Measurements from ENCODE around the gene APBA3.

The APBA3 gene

DNA sequence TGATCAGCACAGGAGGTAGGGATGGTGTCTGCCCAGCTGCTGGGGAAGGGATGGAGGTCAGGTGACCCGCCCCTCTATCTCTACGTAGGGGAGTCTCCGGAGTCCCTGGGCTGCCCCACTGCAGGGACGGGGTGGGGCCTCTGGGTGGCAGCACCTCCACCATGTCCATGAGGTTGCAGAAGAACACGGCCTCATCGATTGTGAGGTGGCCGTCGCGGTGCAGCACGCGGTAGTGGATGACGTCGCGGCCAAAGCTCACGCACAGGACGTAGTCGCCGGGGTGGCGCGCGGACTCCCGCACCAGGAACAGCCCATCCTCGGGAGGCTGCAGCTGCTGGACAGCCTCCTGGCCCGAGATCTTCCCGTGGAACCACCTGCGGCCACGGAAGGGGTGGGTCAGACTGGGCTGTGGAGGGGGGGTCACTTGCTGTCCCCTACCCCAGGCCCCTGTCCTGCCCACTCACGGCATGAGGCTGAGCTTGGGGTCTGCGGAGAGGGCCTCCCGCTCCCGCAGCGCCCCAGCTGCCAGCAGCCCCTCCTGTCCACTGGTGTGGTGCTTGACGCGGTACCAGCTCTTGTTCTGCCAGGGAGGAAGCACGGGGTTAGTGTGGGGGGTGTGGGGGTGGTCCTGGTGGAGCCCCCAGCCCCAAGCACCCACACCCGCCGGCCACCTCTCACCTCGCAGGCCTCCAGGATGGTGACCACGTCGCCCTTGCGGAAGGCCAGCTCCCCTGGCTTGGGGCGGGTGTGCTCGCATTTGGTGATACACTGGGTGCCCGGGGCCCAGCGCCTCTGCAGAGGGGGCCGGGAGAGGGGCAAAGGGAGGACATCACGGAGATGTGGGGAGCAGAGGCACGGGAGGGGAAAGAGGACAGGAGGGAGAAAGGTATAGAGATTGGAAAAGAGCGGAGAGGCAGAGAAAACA, 22.4 kb upstream of the APBA3 start:
- Histone ChIP-seq H3K27ac (ENCODE audit: low read length, poor library complexity, severe bottlenecking) (no peak overlapping the region), H2AK5ac (ENCODE audit: low read length, severe bottlenecking) (no peak overlapping the region), H3K79me1 (replicated peaks; ENCODE audit: low read length, poor library complexity, severe bottlenecking) (no peaks in the 10 kb centered on the region), H3K36me3 (ENCODE audit: control insufficient read depth in 1 of 2, insufficient read depth in 2 of 2, low read depth in 1 of 2, low read length in 2 of 2) (no peaks in the 10 kb centered on the region), H2BK15ac (ENCODE audit: low read depth, poor library complexity, severe bottlenecking) (no peak overlapping the region), H3K9me3 (ENCODE audit: control insufficient read depth, low read length) (peaks cover 20% of the 10 kb centered on the region), H4K91ac (ENCODE audit: low read length) (no peak overlapping the region), H3K4me1 (ENCODE audit: control insufficient read depth, insufficient read depth, low read depth, low read length) (peaks cover 10% of the 10 kb centered on the region), H4K8ac (ENCODE audit: low read length) (no peak overlapping the region), H2BK12ac (ENCODE audit: low read length in 2 of 2) (no peak overlapping the region), H3K27me3 (ENCODE audit: control insufficient read depth in 1 of 2, insufficient read depth in 1 of 2, low read length in 2 of 2) (peaks cover 24 to 35% of the 10 kb centered on the region in 2 experiments), H2BK5ac (ENCODE audit: low read depth, low read length, poor library complexity, severe bottlenecking) (no peak overlapping the region), H3K14ac (ENCODE audit: low read length in 2 of 2) (no peak overlapping the region), H3K4me2 (ENCODE audit: low read length, poor library complexity, severe bottlenecking) (no peak overlapping the region), H3K9ac (ENCODE audit: low read length) (no peak overlapping the region), H3K4me3 (ENCODE audit: insufficient read depth in 1 of 2, low read depth in 1 of 2, low read length in 2 of 2) (peak overlapping the region in 1 of 2 experiments; percentile 14), H2BK120ac (ENCODE audit: low read depth, low read length) (no peak overlapping the region), H3K4ac (ENCODE audit: low read depth in 1 of 2, low read length in 2 of 2) (no peak overlapping the region), H3K23ac (ENCODE audit: low read length in 2 of 2) (no peak overlapping the region), H2AFZ (ENCODE audit: low read depth, low read length) (no peak overlapping the region), H3K18ac (ENCODE audit: low read depth in 1 of 2, low read length in 2 of 2) (no peak overlapping the region)
- no peak for DNase-seq
- WGBS, result 81% methylated on average over 46 of the region's 49 CpGs

DNA sequence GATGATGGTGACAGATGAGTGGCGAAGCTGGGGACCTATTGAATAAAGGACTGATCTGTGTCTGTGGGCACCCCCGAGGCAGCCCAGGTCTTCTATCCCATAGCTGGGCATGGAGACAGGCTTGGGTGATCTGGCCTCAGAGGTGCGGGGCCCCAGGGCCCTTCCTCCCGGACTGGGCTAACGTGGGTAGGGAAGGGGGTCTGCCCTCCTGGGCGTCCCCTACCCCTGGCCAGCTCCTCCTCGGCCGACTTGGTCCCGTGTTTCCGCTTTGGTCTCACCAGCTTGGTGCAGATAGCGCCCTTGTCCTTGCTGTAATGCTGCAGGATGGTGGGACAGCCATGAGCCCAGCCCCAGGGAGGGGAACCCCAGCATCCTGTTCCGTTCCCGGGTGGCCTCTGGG, 21.4 kb upstream of the APBA3 start:
- no peak overlapping the region for H3K4me3 ChIP-seq (ENCODE audit: insufficient read depth in 1 of 2, low read depth in 1 of 2, low read length in 2 of 2)
- no peak overlapping the region for H2BK120ac ChIP-seq (ENCODE audit: low read depth, low read length)
- no peak overlapping the region for H2AFZ ChIP-seq (ENCODE audit: low read depth, low read length)
- 89% methylated on average over 10 of the region's 13 CpGs for WGBS
- H2AK5ac ChIP-seq (ENCODE audit: low read length, severe bottlenecking), result no peak overlapping the region
- no peak overlapping the region for H3K14ac ChIP-seq (ENCODE audit: low read length in 2 of 2)
- no peak overlapping the region for H4K8ac ChIP-seq (ENCODE audit: low read length)
- no peak overlapping the region for H3K27ac ChIP-seq (ENCODE audit: low read length, poor library complexity, severe bottlenecking)
- H2BK15ac ChIP-seq (ENCODE audit: low read depth, poor library complexity, severe bottlenecking), result no peak overlapping the region
- H3K9me3 ChIP-seq (ENCODE audit: control insufficient read depth, low read length), result peaks cover 20% of the 10 kb centered on the region
- no peaks in the 10 kb centered on the region for H3K36me3 ChIP-seq (ENCODE audit: control insufficient read depth in 1 of 2, insufficient read depth in 2 of 2, low read depth in 1 of 2, low read length in 2 of 2)
- H3K79me1 ChIP-seq (replicated peaks; ENCODE audit: low read length, poor library complexity, severe bottlenecking), result no peaks in the 10 kb centered on the region
- H3K4me2 ChIP-seq (ENCODE audit: low read length, poor library complexity, severe bottlenecking), result no peak overlapping the region
- no peak overlapping the region for H3K9ac ChIP-seq (ENCODE audit: low read length)
- peaks cover 24 to 30% of the 10 kb centered on the region in 2 experiments for H3K27me3 ChIP-seq (ENCODE audit: control insufficient read depth in 1 of 2, insufficient read depth in 1 of 2, low read length in 2 of 2)
- H3K18ac ChIP-seq (ENCODE audit: low read depth in 1 of 2, low read length in 2 of 2), result no peak overlapping the region
- H2BK12ac ChIP-seq (ENCODE audit: low read length in 2 of 2), result no peak overlapping the region
- DNase-seq, result no peak
- H3K23ac ChIP-seq (ENCODE audit: low read length in 2 of 2), result no peak overlapping the region
- peaks cover 10% of the 10 kb centered on the region for H3K4me1 ChIP-seq (ENCODE audit: control insufficient read depth, insufficient read depth, low read depth, low read length)
- no peak overlapping the region for H2BK5ac ChIP-seq (ENCODE audit: low read depth, low read length, poor library complexity, severe bottlenecking)
- H4K91ac ChIP-seq (ENCODE audit: low read length), result no peak overlapping the region
- H3K4ac ChIP-seq (ENCODE audit: low read depth in 1 of 2, low read length in 2 of 2), result no peak overlapping the region

GRCh38 chr19:3782330-3782729, 20.8 kb upstream of the APBA3 start:
- Histone ChIP-seq H3K4ac (ENCODE audit: low read depth in 1 of 2, low read length in 2 of 2) (no peak overlapping the region), H3K4me3 (ENCODE audit: insufficient read depth in 1 of 2, low read depth in 1 of 2, low read length in 2 of 2) (peak overlapping the region in 1 of 2 experiments; percentile 33), H2AFZ (ENCODE audit: low read depth, low read length) (no peak overlapping the region), H2BK15ac (ENCODE audit: low read depth, poor library complexity, severe bottlenecking) (no peak overlapping the region), H3K79me1 (replicated peaks; ENCODE audit: low read length, poor library complexity, severe bottlenecking) (no peaks in the 10 kb centered on the region), H4K8ac (ENCODE audit: low read length) (no peak overlapping the region), H3K27me3 (ENCODE audit: control insufficient read depth in 1 of 2, insufficient read depth in 1 of 2, low read length in 2 of 2) (peaks cover 24 to 30% of the 10 kb centered on the region in 2 experiments), H3K36me3 (ENCODE audit: control insufficient read depth in 1 of 2, insufficient read depth in 2 of 2, low read depth in 1 of 2, low read length in 2 of 2) (no peaks in the 10 kb centered on the region), H2BK5ac (ENCODE audit: low read depth, low read length, poor library complexity, severe bottlenecking) (no peak overlapping the region), H3K23ac (ENCODE audit: low read length in 2 of 2) (no peak overlapping the region), H3K4me1 (ENCODE audit: control insufficient read depth, insufficient read depth, low read depth, low read length) (peaks cover 10% of the 10 kb centered on the region), H3K27ac (ENCODE audit: low read length, poor library complexity, severe bottlenecking) (no peak overlapping the region), H3K4me2 (ENCODE audit: low read length, poor library complexity, severe bottlenecking) (no peak overlapping the region), H3K18ac (ENCODE audit: low read depth in 1 of 2, low read length in 2 of 2) (no peak overlapping the region), H3K9me3 (ENCODE audit: control insufficient read depth, low read length) (peaks cover 20% of the 10 kb centered on the region), H2AK5ac (ENCODE audit: low read length, severe bottlenecking) (no peak overlapping the region), H3K9ac (ENCODE audit: low read length) (no peak overlapping the region), H3K14ac (ENCODE audit: low read length in 2 of 2) (no peak overlapping the region), H4K91ac (ENCODE audit: low read length) (no peak overlapping the region), H2BK12ac (ENCODE audit: low read length in 2 of 2) (no peak overlapping the region), H2BK120ac (ENCODE audit: low read depth, low read length) (no peak overlapping the region)
- 82% methylated on average over 1 of the region's 1 CpG for WGBS
- no peak for DNase-seq

GRCh38 chr19:3781603-3782002, 20.1 kb upstream of the APBA3 start:
- Histone ChIP-seq H2BK12ac (ENCODE audit: low read length in 2 of 2) (no peak overlapping the region), H3K9ac (ENCODE audit: low read length) (no peak overlapping the region), H3K18ac (ENCODE audit: low read depth in 1 of 2, low read length in 2 of 2) (no peak overlapping the region), H2BK5ac (ENCODE audit: low read depth, low read length, poor library complexity, severe bottlenecking) (no peak overlapping the region), H3K4me1 (ENCODE audit: control insufficient read depth, insufficient read depth, low read depth, low read length) (peaks cover 10% of the 10 kb centered on the region), H3K36me3 (ENCODE audit: control insufficient read depth in 1 of 2, insufficient read depth in 2 of 2, low read depth in 1 of 2, low read length in 2 of 2) (no peaks in the 10 kb centered on the region), H3K27ac (ENCODE audit: low read length, poor library complexity, severe bottlenecking) (no peak overlapping the region), H3K14ac (ENCODE audit: low read length in 2 of 2) (no peak overlapping the region), H3K27me3 (ENCODE audit: control insufficient read depth in 1 of 2, insufficient read depth in 1 of 2, low read length in 2 of 2) (peaks cover 19 to 24% of the 10 kb centered on the region in 2 experiments), H4K8ac (ENCODE audit: low read length) (no peak overlapping the region), H3K4ac (ENCODE audit: low read depth in 1 of 2, low read length in 2 of 2) (no peak overlapping the region), H2BK120ac (ENCODE audit: low read depth, low read length) (no peak overlapping the region), H2AFZ (ENCODE audit: low read depth, low read length) (no peak overlapping the region), H3K79me1 (replicated peaks; ENCODE audit: low read length, poor library complexity, severe bottlenecking) (no peaks in the 10 kb centered on the region), H3K23ac (ENCODE audit: low read length in 2 of 2) (no peak overlapping the region), H3K9me3 (ENCODE audit: control insufficient read depth, low read length) (peaks cover 20% of the 10 kb centered on the region), H4K91ac (ENCODE audit: low read length) (no peak overlapping the region), H3K4me2 (ENCODE audit: low read length, poor library complexity, severe bottlenecking) (no peak overlapping the region), H3K4me3 (ENCODE audit: insufficient read depth in 1 of 2, low read depth in 1 of 2, low read length in 2 of 2) (no peak overlapping the region), H2BK15ac (ENCODE audit: low read depth, poor library complexity, severe bottlenecking) (no peak overlapping the region), H2AK5ac (ENCODE audit: low read length, severe bottlenecking) (no peak overlapping the region)
- DNase-seq, result no peak
- 86% methylated on average over 2 of the region's 2 CpGs for WGBS
